IMR-90 (cell line): ENCODE results near the gene MID1. TPM values are rescaled to one million over a fixed set of nuclear protein-coding genes. Genes with fewer than 3 reads are reported as not detected.

ENCODE experiments used
- ATAC-seq: fragments of 200-7000 bp; cut with Tn5 transposase; 2 replicates; pipeline ENCODE4 v1.9.1; 2020; ENCODE audit warnings: low read depth, mild to moderate bottlenecking, moderate library complexity
- BruUV-seq: library from RNA; stranded (reverse); fragments of 400-500 nt; replicated peaks from 2 replicates; lab custom pipeline; 2021; lab: Mats Ljungman, UMichigan
- CTCF ChIA-PET: fragments of 300-600 bp; formaldehyde crosslinking; extraction: SDS; loops from one replicate; lab custom pipeline; 2021; ENCODE audit warnings: antibody characterized with exemption; lab: Yijun Ruan, JAX
- POLR2A ChIA-PET: fragments of 300-600 bp; sonication (Branson Sonifier 250); formaldehyde crosslinking; loops from one replicate; lab custom pipeline; 2022; ENCODE audit warnings: antibody characterized with exemption; ENCODE audit not compliant: unreplicated experiment; lab: Charles Lee
- DNase-seq: peaks from one replicate; pipeline ENCODE4 v3.0.0; 2013
- H2AFZ ChIP-seq: replicated peaks from 2 replicates; pipeline ENCODE3; 2013; ENCODE audit warnings: low read length, mild to moderate bottlenecking; ENCODE audit not compliant: poor library complexity
- H2AK5ac ChIP-seq: 2 replicates; pipeline ENCODE4 v1.6.1; 2013; ENCODE audit warnings: low read depth, low read length, inconsistent platforms
- H2AK9ac ChIP-seq: replicated peaks from 2 replicates; pipeline ENCODE3; 2013; ENCODE audit warnings: mild to moderate bottlenecking, low read depth, low read length, moderate library complexity; ENCODE audit not compliant: poor library complexity
- H2BK120ac ChIP-seq: 2 replicates; pipeline ENCODE4 v1.6.1; 2013; ENCODE audit warnings: low read depth, low read length, inconsistent platforms
- H2BK15ac ChIP-seq: 3 replicates; pipeline ENCODE4 v1.6.1; 2013; ENCODE audit warnings: low read depth, low read length, inconsistent platforms
- H2BK20ac ChIP-seq: 2 replicates; pipeline ENCODE4 v1.6.1; 2013; ENCODE audit warnings: low read depth, mild to moderate bottlenecking, inconsistent platforms, low read length, moderate library complexity
- H2BK5ac ChIP-seq: 2 replicates; pipeline ENCODE4 v1.6.1; 2013; ENCODE audit warnings: mild to moderate bottlenecking, low read depth, low read length, inconsistent platforms; ENCODE audit not compliant: poor library complexity, severe bottlenecking
- H3K14ac ChIP-seq: replicated peaks from 2 replicates; pipeline ENCODE4 v1.6.1; 2013; ENCODE audit warnings: low read depth, low read length, inconsistent platforms
- H3K18ac ChIP-seq: 2 replicates; pipeline ENCODE4 v1.6.1; 2013; ENCODE audit warnings: low read depth, low read length, control low read depth
- H3K23ac ChIP-seq: 2 replicates; pipeline ENCODE4 v1.6.1; 2013; ENCODE audit warnings: low read depth, low read length, inconsistent platforms
- H3K27ac ChIP-seq: 2 replicates; pipeline ENCODE4 v1.5.1; 2013; ENCODE audit warnings: mild to moderate bottlenecking, control low read depth, low read length; ENCODE audit not compliant: insufficient read depth
- H3K27me3 ChIP-seq: 2 replicates; pipeline ENCODE4 v1.6.1; 2013; ENCODE audit warnings: low read length; ENCODE audit not compliant: control insufficient read depth, insufficient read depth
- H3K36me3 ChIP-seq: 2 replicates; pipeline ENCODE4 v1.6.1; 2013; ENCODE audit warnings: low read length, mixed read lengths; ENCODE audit not compliant: control insufficient read depth, insufficient read depth
- H3K4ac ChIP-seq: 2 replicates; pipeline ENCODE4 v1.6.1; 2013; ENCODE audit warnings: low read depth, low read length, inconsistent platforms
- H3K4me1 ChIP-seq: 2 replicates; pipeline ENCODE4 v1.6.1; 2013; ENCODE audit warnings: low read length, mixed read lengths; ENCODE audit not compliant: control insufficient read depth, insufficient read depth
- H3K4me2 ChIP-seq: 2 replicates; pipeline ENCODE4 v1.6.1; 2013; ENCODE audit warnings: low read depth, mild to moderate bottlenecking, control low read depth, low read length, moderate library complexity
- H3K4me3 ChIP-seq: 2 replicates; pipeline ENCODE4 v1.5.1; 2013; ENCODE audit warnings: low read depth, mild to moderate bottlenecking, control low read depth, low read length, moderate library complexity; ENCODE audit not compliant: insufficient read depth
- H3K56ac ChIP-seq: 2 replicates; pipeline ENCODE4 v1.6.1; 2013; ENCODE audit warnings: low read length, inconsistent platforms; ENCODE audit not compliant: insufficient read depth; ENCODE audit errors: extremely low read depth
- H3K79me1 ChIP-seq, 2 experiments: 2 replicates each; pipeline ENCODE4 v1.6.1; 2013; ENCODE audit warnings: low read length in 2 of 2, inconsistent platforms in 1 of 2, low read depth in 1 of 2
- H3K9ac ChIP-seq: 2 replicates; pipeline ENCODE4 v1.6.1; 2013; ENCODE audit warnings: low read depth, low read length, control low read depth
- H3K9me1 ChIP-seq: 2 replicates; pipeline ENCODE4 v1.6.1; 2013; ENCODE audit warnings: low read length, inconsistent platforms; ENCODE audit not compliant: insufficient read depth
- H3K9me3 ChIP-seq: 2 replicates; pipeline ENCODE4 v1.6.1; 2013; ENCODE audit warnings: low read length; ENCODE audit not compliant: control insufficient read depth, insufficient read depth
- H4K20me1 ChIP-seq: 2 replicates; pipeline ENCODE4 v1.6.1; 2013; ENCODE audit warnings: low read length, inconsistent platforms; ENCODE audit not compliant: insufficient read depth
- H4K5ac ChIP-seq: 2 replicates; pipeline ENCODE4 v1.6.1; 2013; ENCODE audit warnings: mild to moderate bottlenecking, low read depth, low read length, control low read depth
- H4K8ac ChIP-seq, 2 experiments: 2 replicates each; pipeline ENCODE4 v1.6.1; 2013; ENCODE audit warnings: low read depth in 2 of 2, low read length in 2 of 2, control low read depth in 1 of 2, inconsistent platforms in 1 of 2
- H4K91ac ChIP-seq: 2 replicates; pipeline ENCODE4 v1.6.1; 2013; ENCODE audit warnings: low read depth, low read length, inconsistent platforms; ENCODE audit not compliant: insufficient read depth
- BHLHE40 ChIP-seq: fragments of 150-350 bp; IDR thresholded peaks from 2 replicates; pipeline ENCODE4 v1.6.1; 2016; ENCODE audit warnings: mild to moderate bottlenecking, low read depth, low read length
- CHD1 ChIP-seq: IDR thresholded peaks from 2 replicates; pipeline ENCODE4 v1.6.1; 2012; ENCODE audit warnings: low read depth, low read length, improper control_type of control experiment
- FOS ChIP-seq: fragments of 150-350 bp; IDR thresholded peaks from 2 replicates; pipeline ENCODE4 v1.6.1; 2016; ENCODE audit warnings: low read depth, low read length
- MAFK ChIP-seq: IDR thresholded peaks from 2 replicates; pipeline ENCODE4 v1.6.1; 2012; ENCODE audit warnings: low read depth, low read length, improper control_type of control experiment
- MAZ ChIP-seq: IDR thresholded peaks from 2 replicates; pipeline ENCODE4 v1.6.1; 2012; ENCODE audit warnings: low read depth, mild to moderate bottlenecking, low read length, improper control_type of control experiment, moderate library complexity, borderline replicate concordance
- MXI1 ChIP-seq: IDR thresholded peaks from 2 replicates; pipeline ENCODE4 v1.6.1; 2012; ENCODE audit warnings: low read depth, mild to moderate bottlenecking, low read length, moderate library complexity, borderline replicate concordance
- NFE2L2 ChIP-seq: fragments of 150-350 bp; IDR thresholded peaks from 2 replicates; pipeline ENCODE4 v1.6.1; 2016; ENCODE audit warnings: low read depth, mild to moderate bottlenecking, low read length
- POLR2A ChIP-seq: IDR thresholded peaks from 2 replicates; pipeline ENCODE4 v1.6.1; 2012; ENCODE audit warnings: mild to moderate bottlenecking, low read depth, low read length
- RCOR1 ChIP-seq: IDR thresholded peaks from 2 replicates; pipeline ENCODE4 v1.6.1; 2012; ENCODE audit warnings: mild to moderate bottlenecking, low read length, improper control_type of control experiment; ENCODE audit not compliant: insufficient replicate concordance
- SMC3 ChIP-seq: fragments of 150-350 bp; IDR thresholded peaks from 2 replicates; pipeline ENCODE4 v1.6.1; 2016; ENCODE audit warnings: low read depth, mild to moderate bottlenecking, antibody characterized with exemption, low read length, moderate library complexity
- WGBS, 2 experiments: methylation state at CpG; one replicate each; pipeline versions ENCODE4 v1.1.5 to v1.1.7; 2013; ENCODE audit warnings: missing lambda C conversion rate in 2 of 2; ENCODE audit not compliant: insufficient read length in 1 of 2; ENCODE audit errors: extremely low coverage in 2 of 2; 5-methylcytosine and 5-hydroxymethylcytosine counted together
- dilution Hi-C: fragments of 300-500 bp; cut with HindIII; formaldehyde crosslinking; loops from one replicate; pipeline ENCODE4 v1.14.3; 2018; ENCODE audit warnings: low sequenced_read_pairs; ENCODE audit not compliant: unreplicated experiment
- in situ Hi-C: fragments of 300-500 bp; cut with MboI; formaldehyde crosslinking; loops from 3 replicates; pipeline ENCODE4 v1.14.3; 2019; ENCODE audit warnings: low sequenced_read_pairs, inconsistent platforms, mixed read lengths
- intact Hi-C: fragments of 100-400 bp; cut with micrococcal nuclease; formaldehyde crosslinking; loops from 2 replicates; pipeline ENCODE4 v1.10.0; 2022
- polyA plus RNA-seq, 3 experiments: library from polyadenylated mRNA; depleted of rRNA; stranded (reverse); fragments of >200 nt; gene quantifications; 2 replicates each; pipeline ENCODE4 v1.2.3, GENCODE V29; 2012; ENCODE audit warnings: low replicate concordance in 1 of 3
- total RNA-seq: library from RNA; depleted of rRNA; stranded (reverse); fragments of >200 nt; gene quantifications from 2 replicates; pipeline ENCODE4 v1.2.3, GENCODE V29; 2012
- TF ChIP-seq, protein P1 (sequence below): fragments of 150-350 bp; IDR thresholded peaks from 2 replicates; pipeline ENCODE4 v1.6.1; 2017; ENCODE audit warnings: mild to moderate bottlenecking, antibody characterized with exemption, low read length, low read depth
- TF ChIP-seq, protein P2 (sequence below): fragments of 150-350 bp; IDR thresholded peaks from 2 replicates; pipeline ENCODE4 v1.6.1; 2016; ENCODE audit warnings: low read depth, mild to moderate bottlenecking, low read length, moderate library complexity, borderline replicate concordance
- TF ChIP-seq, protein P3 (sequence below): conservative IDR thresholded peaks from 2 replicates; pipeline ENCODE4 v1.5.1; 2012; ENCODE audit warnings: mild to moderate bottlenecking, low read depth, low read length, improper control_type of control experiment

Gene MID1
- total and polyA plus RNA-seq, 2 of the 4 experiments (the other 2 are of a cell fraction): 37.2 to 106 TPM

DNA sequence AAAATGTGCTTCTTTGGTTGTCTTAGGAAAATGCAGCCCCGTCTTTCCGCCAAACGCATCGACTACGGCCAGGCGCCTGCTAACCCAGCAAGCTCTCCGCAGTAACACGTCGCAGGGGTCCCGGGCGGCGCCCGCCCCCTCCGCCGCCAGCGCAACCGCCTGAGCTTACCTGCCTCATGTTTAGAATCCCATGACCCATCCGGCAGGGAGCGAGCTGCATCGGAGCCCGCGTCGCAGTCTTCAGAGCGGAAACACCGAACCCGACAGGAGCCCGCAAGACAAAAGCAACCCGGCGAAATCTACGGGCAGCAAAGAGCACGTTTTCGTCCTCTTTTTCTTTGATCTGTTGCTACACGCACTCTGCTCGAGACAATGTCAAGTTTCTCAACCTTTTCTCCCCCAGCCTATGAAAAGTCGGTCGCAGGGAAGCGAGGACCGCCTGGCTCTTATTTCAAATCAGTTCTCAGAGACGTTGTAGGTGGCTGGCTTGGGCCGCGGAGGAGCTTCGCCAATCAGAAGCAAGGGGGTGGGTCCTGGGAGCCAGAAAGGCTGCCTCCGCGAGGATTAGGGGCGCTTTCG is at the start of gene MID1 (continued):
- no peak for TF ChIP-seq MAZ
- TF ChIP-seq FOS: no peak
- TF ChIP-seq NFE2L2: no peak
- TF ChIP-seq RCOR1: no peak
- TF ChIP-seq POLR2A: peak; percentile 33; the same call in 1 of the 2 replicates

DNA sequence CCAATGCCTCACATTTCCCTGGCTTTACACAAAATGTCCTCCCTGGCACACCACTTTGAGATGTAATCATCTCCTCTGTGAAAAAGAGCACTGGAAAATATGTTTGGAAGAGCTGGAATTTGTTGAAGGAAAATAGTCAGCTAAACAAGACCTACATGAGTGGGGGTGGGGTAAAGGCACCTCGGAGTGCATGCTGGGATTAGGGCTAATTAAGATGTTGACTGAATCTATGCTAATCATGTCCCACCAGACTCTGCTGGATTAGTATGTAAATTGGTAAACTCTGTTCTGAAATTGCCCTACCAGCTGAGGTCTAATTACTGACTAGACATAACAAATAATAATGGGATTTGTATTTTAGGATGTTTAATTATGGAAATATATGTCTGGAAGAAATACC is 46.8 kb upstream of the MID1 start:
- no peak overlapping the region for H3K23ac ChIP-seq
- H4K20me1 ChIP-seq: no peaks in the 10 kb centered on the region
- H3K9me1 ChIP-seq: no peaks in the 10 kb centered on the region
- no peak for ATAC-seq
- no peak overlapping the region for H3K27ac ChIP-seq
- CTCF ChIA-PET: interaction anchor here (0.6 kb wide), 1 partner anchor 58 kb away, joined by 4 read pairs; no protein-coding TSS in a partner anchor
- no peak overlapping the region for H2BK15ac ChIP-seq
- no peaks in the 10 kb centered on the region for H3K36me3 ChIP-seq
- no peak overlapping the region for H3K9ac ChIP-seq
- H3K4me1 ChIP-seq: no peaks in the 10 kb centered on the region
- H2BK5ac ChIP-seq: no peak overlapping the region
- H2AFZ ChIP-seq: no peak overlapping the region
- no peak overlapping the region for H3K18ac ChIP-seq
- no peak overlapping the region for H2BK120ac ChIP-seq
- H3K27me3 ChIP-seq: no peaks in the 10 kb centered on the region
- no peak overlapping the region for H3K14ac ChIP-seq
- DNase-seq: no peak
- POLR2A ChIA-PET: no interaction called here
- H2BK20ac ChIP-seq: no peak overlapping the region
- no peaks in the 10 kb centered on the region for H3K9me3 ChIP-seq
- intact Hi-C loops (no loop called here), dilution Hi-C loops (no loop called here), in situ Hi-C loops (no loop called here)
- H2AK9ac ChIP-seq: no peak overlapping the region
- BruUV-seq: no TSS peak
- no peak overlapping the region for H3K4ac ChIP-seq
- H3K4me2 ChIP-seq: no peak overlapping the region
- H3K56ac ChIP-seq: no peak overlapping the region
- H3K4me3 ChIP-seq: no peak overlapping the region
- WGBS, 2 experiments: 67% methylated on average over 1 of the region's 1 CpG; no CpG with 5 or more reads in 1 of the 2 experiments
- no peak overlapping the region for H4K8ac ChIP-seq
- H3K79me1 ChIP-seq: no peaks in the 10 kb centered on the region
- H2AK5ac ChIP-seq: no peak overlapping the region
- no peak overlapping the region for H4K91ac ChIP-seq
- H4K5ac ChIP-seq: no peak overlapping the region
- TF ChIP-seq CHD1 (no peak), RCOR1 (no peak), MAFK (no peak), BHLHE40 (no peak), POLR2A (no peak), MXI1 (no peak), MAZ (no peak), NFE2L2 (no peak), FOS (no peak), SMC3 (no peak)
- TF ChIP-seq, protein P1, sequence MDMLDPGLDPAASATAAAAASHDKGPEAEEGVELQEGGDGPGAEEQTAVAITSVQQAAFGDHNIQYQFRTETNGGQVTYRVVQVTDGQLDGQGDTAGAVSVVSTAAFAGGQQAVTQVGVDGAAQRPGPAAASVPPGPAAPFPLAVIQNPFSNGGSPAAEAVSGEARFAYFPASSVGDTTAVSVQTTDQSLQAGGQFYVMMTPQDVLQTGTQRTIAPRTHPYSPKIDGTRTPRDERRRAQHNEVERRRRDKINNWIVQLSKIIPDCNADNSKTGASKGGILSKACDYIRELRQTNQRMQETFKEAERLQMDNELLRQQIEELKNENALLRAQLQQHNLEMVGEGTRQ: no peak
- TF ChIP-seq, protein P2, sequence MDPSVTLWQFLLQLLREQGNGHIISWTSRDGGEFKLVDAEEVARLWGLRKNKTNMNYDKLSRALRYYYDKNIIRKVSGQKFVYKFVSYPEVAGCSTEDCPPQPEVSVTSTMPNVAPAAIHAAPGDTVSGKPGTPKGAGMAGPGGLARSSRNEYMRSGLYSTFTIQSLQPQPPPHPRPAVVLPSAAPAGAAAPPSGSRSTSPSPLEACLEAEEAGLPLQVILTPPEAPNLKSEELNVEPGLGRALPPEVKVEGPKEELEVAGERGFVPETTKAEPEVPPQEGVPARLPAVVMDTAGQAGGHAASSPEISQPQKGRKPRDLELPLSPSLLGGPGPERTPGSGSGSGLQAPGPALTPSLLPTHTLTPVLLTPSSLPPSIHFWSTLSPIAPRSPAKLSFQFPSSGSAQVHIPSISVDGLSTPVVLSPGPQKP: no peak
- TF ChIP-seq, protein P3, sequence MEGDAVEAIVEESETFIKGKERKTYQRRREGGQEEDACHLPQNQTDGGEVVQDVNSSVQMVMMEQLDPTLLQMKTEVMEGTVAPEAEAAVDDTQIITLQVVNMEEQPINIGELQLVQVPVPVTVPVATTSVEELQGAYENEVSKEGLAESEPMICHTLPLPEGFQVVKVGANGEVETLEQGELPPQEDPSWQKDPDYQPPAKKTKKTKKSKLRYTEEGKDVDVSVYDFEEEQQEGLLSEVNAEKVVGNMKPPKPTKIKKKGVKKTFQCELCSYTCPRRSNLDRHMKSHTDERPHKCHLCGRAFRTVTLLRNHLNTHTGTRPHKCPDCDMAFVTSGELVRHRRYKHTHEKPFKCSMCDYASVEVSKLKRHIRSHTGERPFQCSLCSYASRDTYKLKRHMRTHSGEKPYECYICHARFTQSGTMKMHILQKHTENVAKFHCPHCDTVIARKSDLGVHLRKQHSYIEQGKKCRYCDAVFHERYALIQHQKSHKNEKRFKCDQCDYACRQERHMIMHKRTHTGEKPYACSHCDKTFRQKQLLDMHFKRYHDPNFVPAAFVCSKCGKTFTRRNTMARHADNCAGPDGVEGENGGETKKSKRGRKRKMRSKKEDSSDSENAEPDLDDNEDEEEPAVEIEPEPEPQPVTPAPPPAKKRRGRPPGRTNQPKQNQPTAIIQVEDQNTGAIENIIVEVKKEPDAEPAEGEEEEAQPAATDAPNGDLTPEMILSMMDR: no peak
